Embryonic facial prominence (tissue), 1 donor: ENCODE results near the gene NATD1.
"Not testable (repeated sequence)": the region's sequence is repeated elsewhere in the genome, so short reads cannot be mapped to it uniquely, and the experiment has no call there.

Experiments
- DNase-seq: peaks from one replicate; pipeline ENCODE4 v3.0.0-alpha.2; 2016; ENCODE audit errors: extremely low spot score

The NATD1 gene

GRCh38 chr17:21247552-21248258 lies 5.5 kb downstream of the NATD1 start:
- no peak for DNase-seq

GRCh38 chr17:21246698-21247097 lies 6.5 kb downstream of the NATD1 start:
- no peak for DNase-seq

GRCh38 chr17:21245639-21246084 lies 7.5 kb downstream of the NATD1 start:
- no peak for DNase-seq

GRCh38 chr17:21243516-21244303 lies 9.5 kb downstream of the NATD1 start:
- no peak for DNase-seq

GRCh38 chr17:21242780-21243515 lies 10.3 kb downstream of the NATD1 start:
- no peak for DNase-seq

GRCh38 chr17:21242026-21242697 lies 11.0 kb downstream of the NATD1 start:
- no peak for DNase-seq

GRCh38 chr17:21241564-21241963 lies 11.6 kb downstream of the NATD1 start:
- DNase-seq, result no peak

- DNase-seq, result no peak
These were observed 12.7 kb downstream of the NATD1 start for GRCh38 chr17:21240369-21241055.

GRCh38 chr17:21239680-21240368 lies 13.4 kb downstream of the NATD1 start:
- DNase-seq, result no peak

- no peak for DNase-seq
These were observed 17.3 kb downstream of the NATD1 start for GRCh38 chr17:21235921-21236320.

GRCh38 chr17:21233581-21234347 lies 19.4 kb downstream of the NATD1 start:
- no peak for DNase-seq

- no peak for DNase-seq
These were observed 21.0 kb downstream of the NATD1 start for GRCh38 chr17:21232033-21232749.

GRCh38 chr17:21231533-21231932 lies 21.7 kb downstream of the NATD1 start:
- DNase-seq, result no peak

GRCh38 chr17:21228845-21229244 lies 24.4 kb downstream of the NATD1 start:
- DNase-seq, result no peak

- DNase-seq, result no peak
These were observed 25.1 kb downstream of the NATD1 start for GRCh38 chr17:21228111-21228510.

GRCh38 chr17:21227277-21227676 lies 25.9 kb downstream of the NATD1 start:
- DNase-seq, result not testable (repeated sequence)

GRCh38 chr17:21223086-21223485 lies 30.1 kb downstream of the NATD1 start:
- no peak for DNase-seq

GRCh38 chr17:21218831-21219380 lies 34.3 kb downstream of the NATD1 start:
- no peak for DNase-seq

- DNase-seq, result no peak
These were observed 35.1 kb downstream of the NATD1 start for GRCh38 chr17:21218101-21218500.
